HepG2 (cell line): ENCODE measurements around the gene ABTB2. TPM values are rescaled to one million over a fixed set of nuclear protein-coding genes. Genes with fewer than 3 reads are reported as not detected.

ENCODE experiments used
- ATF1 ChIP-seq: IDR thresholded peaks from 2 replicates; pipeline ENCODE4 v1.6.1; 2016; ENCODE audit warnings: mild to moderate bottlenecking, control low read depth
- ATM ChIP-seq: fragments of 450-650 bp; IDR thresholded peaks from 2 replicates; pipeline ENCODE4 v1.7.1; 2017; ENCODE audit warnings: mild to moderate bottlenecking, borderline replicate concordance
- BRCA1 ChIP-seq: sonication (generic); formaldehyde crosslinking; IDR thresholded peaks from 2 replicates; pipeline ENCODE4 v1.4.0; 2020; ENCODE audit warnings: missing genetic modification reagents
- FOXK2 ChIP-seq: fragments of 450-650 bp; IDR thresholded peaks from 2 replicates; pipeline ENCODE4 v1.6.1; 2016
- HMG20A ChIP-seq: IDR thresholded peaks from 2 replicates; pipeline ENCODE4 v1.6.1; 2016; ENCODE audit warnings: borderline replicate concordance
- PCBP2 ChIP-seq: fragments of 200-400 bp; formaldehyde crosslinking; optimal IDR thresholded peaks from 2 replicates; pipeline ENCODE3; 2018; ENCODE audit warnings: low read length, low read depth; ENCODE audit not compliant: poor library complexity, severe bottlenecking
- PPARG ChIP-seq: conservative IDR thresholded peaks from 2 replicates; pipeline ENCODE4 v1.6.1; 2016; ENCODE audit warnings: missing biosample characterization, missing genetic modification reagents
- RAD21 ChIP-seq: fragments of 450-650 bp; formaldehyde crosslinking; IDR thresholded peaks from 2 replicates; pipeline ENCODE4 v1.5.0; 2020; ENCODE audit warnings: mild to moderate bottlenecking
- RBM22 ChIP-seq: fragments of 200-400 bp; formaldehyde crosslinking; optimal IDR thresholded peaks from 2 replicates; pipeline ENCODE3; 2017; ENCODE audit warnings: mild to moderate bottlenecking, low read length, moderate library complexity
- RXRB ChIP-seq: IDR thresholded peaks from 2 replicates; pipeline ENCODE4 v1.6.1; 2016; ENCODE audit warnings: borderline replicate concordance, missing genetic modification reagents, missing compliant biosample characterization
- ZNF230 ChIP-seq: sonication (generic); formaldehyde crosslinking; IDR thresholded peaks from 2 replicates; pipeline ENCODE4 v1.4.0; 2020; ENCODE audit warnings: mild to moderate bottlenecking, missing genetic modification reagents
- ZNF296 ChIP-seq: sonication (generic); formaldehyde crosslinking; conservative IDR thresholded peaks from 2 replicates; pipeline ENCODE4 v1.5.0; 2020; ENCODE audit warnings: mild to moderate bottlenecking, missing genetic modification reagents
- ZNF558 ChIP-seq: sonication (generic); formaldehyde crosslinking; IDR thresholded peaks from 2 replicates; pipeline ENCODE4 v1.9.0; 2022; ENCODE audit warnings: mild to moderate bottlenecking, missing genetic modification reagents, borderline replicate concordance
- ZNF761 ChIP-seq: sonication (generic); formaldehyde crosslinking; conservative IDR thresholded peaks from 2 replicates; pipeline ENCODE4 v1.4.0; 2020; ENCODE audit warnings: mild to moderate bottlenecking, missing genetic modification reagents
- ZNF773 ChIP-seq: sonication (generic); formaldehyde crosslinking; IDR thresholded peaks from 2 replicates; pipeline ENCODE4 v1.4.0; 2020; ENCODE audit warnings: missing genetic modification reagents, borderline replicate concordance
- ZNF83 ChIP-seq: sonication (generic); formaldehyde crosslinking; IDR thresholded peaks from 2 replicates; pipeline ENCODE4 v1.4.0; 2020; ENCODE audit warnings: missing genetic modification reagents, mild to moderate bottlenecking, borderline replicate concordance
- polyA plus RNA-seq, 8 experiments: library from polyadenylated mRNA; depleted of rRNA in 3 of 8; stranded (reverse) in 7 of 8; unstranded in 1 of 8; fragments of >200 nt; fragmentation: Illumina TruSeq in 4 of 8; extraction: Trizol in 4 of 8; gene quantifications; 2 replicates each; pipeline versions ENCODE4 v1.2.1 to v1.2.3, GENCODE V29; 2011 to 2016; ENCODE audit warnings: low read depth in 4 of 8, missing spikeins in 1 of 8, mixed read lengths in 1 of 8; ENCODE audit not compliant: insufficient read depth in 1 of 8
- total RNA-seq, 5 experiments: library from RNA; depleted of rRNA; stranded (reverse); fragments of >200 nt; fragmentation: Illumina TruSeq; extraction: Trizol; gene quantifications; 2 replicates each; pipeline ENCODE4 v1.2.3, GENCODE V29; 2016; ENCODE audit warnings: low read depth in 1 of 5
- TF ChIP-seq, protein P1 (sequence below): sonication (generic); formaldehyde crosslinking; IDR thresholded peaks from 2 replicates; pipeline ENCODE4 v1.5.0; 2020; ENCODE audit warnings: mild to moderate bottlenecking, low read depth, missing genetic modification reagents, borderline replicate concordance
- TF ChIP-seq, protein P2 (sequence below): sonication (generic); formaldehyde crosslinking; IDR thresholded peaks from 2 replicates; pipeline ENCODE4 v1.8.1; 2023; ENCODE audit warnings: missing genetic modification reagents, mild to moderate bottlenecking, borderline replicate concordance
- TF ChIP-seq, protein P3 (sequence below): sonication (generic); formaldehyde crosslinking; IDR thresholded peaks from 2 replicates; pipeline ENCODE4 v1.8.1; 2022; ENCODE audit warnings: mild to moderate bottlenecking, missing genetic modification reagents
- TF ChIP-seq, protein P4 (sequence below): IDR thresholded peaks from 2 replicates; pipeline ENCODE4 v1.6.1; 2016
- TF ChIP-seq, protein P5 (sequence below): sonication (generic); formaldehyde crosslinking; IDR thresholded peaks from 2 replicates; pipeline ENCODE4 v1.5.0; 2020; ENCODE audit warnings: mild to moderate bottlenecking, missing genetic modification reagents
- TF ChIP-seq, protein P6 (sequence below): sonication (generic); formaldehyde crosslinking; IDR thresholded peaks from 2 replicates; pipeline ENCODE4 v1.4.0; 2020; ENCODE audit warnings: missing genetic modification reagents, mild to moderate bottlenecking, borderline replicate concordance

Gene ABTB2
- total and polyA plus RNA-seq, 2 of the 13 experiments (the other 11 are each of a cell fraction or from before 2014, with no cell fraction given): 5.1 to 15.4 TPM

DNA sequence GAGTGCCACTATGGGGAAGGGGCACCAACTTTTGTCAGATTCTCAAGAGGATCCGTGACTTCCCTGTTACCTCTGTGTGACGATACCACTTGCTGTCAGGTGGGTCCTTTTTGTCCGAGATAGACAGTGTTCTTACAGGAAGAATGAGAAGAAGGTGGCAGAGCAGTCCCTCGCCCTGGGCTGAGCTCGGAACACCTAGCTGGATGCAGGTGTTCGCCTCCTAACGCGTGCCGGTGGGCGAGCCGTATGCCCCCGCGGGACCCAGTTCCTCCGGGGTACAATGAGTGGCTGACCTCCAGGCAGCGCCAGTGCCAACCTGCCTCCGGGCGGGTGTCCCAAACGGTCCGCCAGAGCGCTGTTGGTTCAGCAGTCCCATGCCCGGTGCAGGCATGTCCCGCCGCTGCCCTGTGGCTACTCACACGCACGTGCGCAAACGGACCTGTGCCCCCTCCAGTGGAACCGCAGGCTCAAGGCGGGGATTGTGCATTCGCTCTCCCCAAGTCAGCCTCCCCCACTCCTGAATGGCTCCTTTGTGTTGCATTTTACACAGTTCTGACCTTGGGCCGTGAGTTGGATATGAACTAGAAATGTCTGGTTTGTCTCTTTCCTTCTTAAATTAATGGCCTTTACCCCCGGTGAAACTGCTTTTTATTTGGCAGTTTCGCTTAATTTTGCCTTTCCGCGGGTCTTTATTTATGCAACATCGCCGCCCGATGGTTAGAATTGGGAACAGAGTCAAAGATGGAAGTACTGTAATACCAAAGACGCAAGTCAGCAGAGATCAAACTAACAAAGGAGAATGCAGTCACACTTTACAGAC, 1.1 kb upstream of the ABTB2 start (continued):
- TF ChIP-seq ZNF773 (CRISPR knock-in tag) (peak; percentile 48; the same call in 1 of the 2 replicates), ZNF296 (no peak), BRCA1 (no peak), FOXK2 (no peak), ZNF558 (CRISPR knock-in tag) (0 out of 2 replicates have a peak, but pooled peaks have one; percentile 26), RAD21 (peak; percentile 83), PPARG (CRISPR knock-in tag) (0 out of 2 replicates have a peak, but pooled peaks have one; percentile 13), PCBP2 (no peak), ZNF230 (0 out of 2 replicates have a peak, but pooled peaks have one; percentile 40), ZNF83 (CRISPR knock-in tag) (no peak; the same call in 1 of the 2 replicates), ZNF761 (CRISPR knock-in tag) (peak; percentile 92), RXRB (CRISPR knock-in tag) (0 out of 2 replicates have a peak, but pooled peaks have one; percentile 18), ATM (no peak), ATF1 (CRISPR knock-in tag) (no peak), HMG20A (CRISPR knock-in tag) (no peak), RBM22 (no peak)
- TF ChIP-seq, protein P1, sequence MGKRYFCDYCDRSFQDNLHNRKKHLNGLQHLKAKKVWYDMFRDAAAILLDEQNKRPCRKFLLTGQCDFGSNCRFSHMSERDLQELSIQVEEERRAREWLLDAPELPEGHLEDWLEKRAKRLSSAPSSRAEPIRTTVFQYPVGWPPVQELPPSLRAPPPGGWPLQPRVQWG (CRISPR knock-in tag): no peak
- TF ChIP-seq, protein P2, sequence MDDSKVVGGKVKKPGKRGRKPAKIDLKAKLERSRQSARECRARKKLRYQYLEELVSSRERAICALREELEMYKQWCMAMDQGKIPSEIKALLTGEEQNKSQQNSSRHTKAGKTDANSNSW (CRISPR knock-in tag): peak; percentile 65; the same call in 1 of the 2 replicates
- TF ChIP-seq, protein P3, sequence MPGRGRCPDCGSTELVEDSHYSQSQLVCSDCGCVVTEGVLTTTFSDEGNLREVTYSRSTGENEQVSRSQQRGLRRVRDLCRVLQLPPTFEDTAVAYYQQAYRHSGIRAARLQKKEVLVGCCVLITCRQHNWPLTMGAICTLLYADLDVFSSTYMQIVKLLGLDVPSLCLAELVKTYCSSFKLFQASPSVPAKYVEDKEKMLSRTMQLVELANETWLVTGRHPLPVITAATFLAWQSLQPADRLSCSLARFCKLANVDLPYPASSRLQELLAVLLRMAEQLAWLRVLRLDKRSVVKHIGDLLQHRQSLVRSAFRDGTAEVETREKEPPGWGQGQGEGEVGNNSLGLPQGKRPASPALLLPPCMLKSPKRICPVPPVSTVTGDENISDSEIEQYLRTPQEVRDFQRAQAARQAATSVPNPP: no peak
- TF ChIP-seq, protein P4, sequence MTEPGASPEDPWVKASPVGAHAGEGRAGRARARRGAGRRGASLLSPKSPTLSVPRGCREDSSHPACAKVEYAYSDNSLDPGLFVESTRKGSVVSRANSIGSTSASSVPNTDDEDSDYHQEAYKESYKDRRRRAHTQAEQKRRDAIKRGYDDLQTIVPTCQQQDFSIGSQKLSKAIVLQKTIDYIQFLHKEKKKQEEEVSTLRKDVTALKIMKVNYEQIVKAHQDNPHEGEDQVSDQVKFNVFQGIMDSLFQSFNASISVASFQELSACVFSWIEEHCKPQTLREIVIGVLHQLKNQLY (CRISPR knock-in tag): no peak
- TF ChIP-seq, protein P5, sequence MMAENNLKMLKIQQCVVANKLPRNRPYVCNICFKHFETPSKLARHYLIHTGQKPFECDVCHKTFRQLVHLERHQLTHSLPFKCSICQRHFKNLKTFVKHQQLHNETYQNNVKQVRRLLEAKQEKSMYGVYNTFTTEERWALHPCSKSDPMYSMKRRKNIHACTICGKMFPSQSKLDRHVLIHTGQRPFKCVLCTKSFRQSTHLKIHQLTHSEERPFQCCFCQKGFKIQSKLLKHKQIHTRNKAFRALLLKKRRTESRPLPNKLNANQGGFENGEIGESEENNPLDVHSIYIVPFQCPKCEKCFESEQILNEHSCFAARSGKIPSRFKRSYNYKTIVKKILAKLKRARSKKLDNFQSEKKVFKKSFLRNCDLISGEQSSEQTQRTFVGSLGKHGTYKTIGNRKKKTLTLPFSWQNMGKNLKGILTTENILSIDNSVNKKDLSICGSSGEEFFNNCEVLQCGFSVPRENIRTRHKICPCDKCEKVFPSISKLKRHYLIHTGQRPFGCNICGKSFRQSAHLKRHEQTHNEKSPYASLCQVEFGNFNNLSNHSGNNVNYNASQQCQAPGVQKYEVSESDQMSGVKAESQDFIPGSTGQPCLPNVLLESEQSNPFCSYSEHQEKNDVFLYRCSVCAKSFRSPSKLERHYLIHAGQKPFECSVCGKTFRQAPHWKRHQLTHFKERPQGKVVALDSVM (CRISPR knock-in tag): peak; percentile 56; the same call in 1 of the 2 replicates
- TF ChIP-seq, protein P6, sequence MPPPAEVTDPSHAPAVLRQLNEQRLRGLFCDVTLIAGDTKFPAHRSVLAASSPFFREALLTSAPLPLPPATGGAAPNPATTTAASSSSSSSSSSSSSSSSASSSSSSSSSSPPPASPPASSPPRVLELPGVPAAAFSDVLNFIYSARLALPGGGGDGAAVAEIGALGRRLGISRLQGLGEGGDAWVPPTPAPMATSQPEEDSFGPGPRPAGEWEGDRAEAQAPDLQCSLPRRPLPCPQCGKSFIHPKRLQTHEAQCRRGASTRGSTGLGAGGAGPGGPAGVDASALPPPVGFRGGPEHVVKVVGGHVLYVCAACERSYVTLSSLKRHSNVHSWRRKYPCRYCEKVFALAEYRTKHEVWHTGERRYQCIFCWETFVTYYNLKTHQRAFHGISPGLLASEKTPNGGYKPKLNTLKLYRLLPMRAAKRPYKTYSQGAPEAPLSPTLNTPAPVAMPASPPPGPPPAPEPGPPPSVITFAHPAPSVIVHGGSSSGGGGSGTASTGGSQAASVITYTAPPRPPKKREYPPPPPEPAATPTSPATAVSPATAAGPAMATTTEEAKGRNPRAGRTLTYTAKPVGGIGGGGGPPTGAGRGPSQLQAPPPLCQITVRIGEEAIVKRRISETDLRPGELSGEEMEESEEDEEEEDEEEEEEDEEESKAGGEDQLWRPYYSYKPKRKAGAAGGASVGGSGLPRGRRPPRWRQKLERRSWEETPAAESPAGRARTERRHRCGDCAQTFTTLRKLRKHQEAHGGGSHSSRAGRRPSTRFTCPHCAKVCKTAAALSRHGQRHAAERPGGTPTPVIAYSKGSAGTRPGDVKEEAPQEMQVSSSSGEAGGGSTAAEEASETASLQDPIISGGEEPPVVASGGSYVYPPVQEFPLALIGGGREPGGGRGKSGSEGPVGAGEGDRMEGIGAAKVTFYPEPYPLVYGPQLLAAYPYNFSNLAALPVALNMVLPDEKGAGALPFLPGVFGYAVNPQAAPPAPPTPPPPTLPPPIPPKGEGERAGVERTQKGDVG (CRISPR knock-in tag): no peak
